Central memory CD4-positive, alpha-beta T cell (primary cell): ENCODE measurements around the gene TMEM8B.
A peak's percentile ranks its signal among the peaks of the same experiment; 100 is the strongest.

ENCODE experiments used
- DNase-seq: peaks from one replicate; pipeline ENCODE4 v3.0.0; 2022

TMEM8B gene

GRCh38 chr9:35811381-35812024, 17.5 kb upstream of the TMEM8B start:
- no peak for DNase-seq

DNA sequence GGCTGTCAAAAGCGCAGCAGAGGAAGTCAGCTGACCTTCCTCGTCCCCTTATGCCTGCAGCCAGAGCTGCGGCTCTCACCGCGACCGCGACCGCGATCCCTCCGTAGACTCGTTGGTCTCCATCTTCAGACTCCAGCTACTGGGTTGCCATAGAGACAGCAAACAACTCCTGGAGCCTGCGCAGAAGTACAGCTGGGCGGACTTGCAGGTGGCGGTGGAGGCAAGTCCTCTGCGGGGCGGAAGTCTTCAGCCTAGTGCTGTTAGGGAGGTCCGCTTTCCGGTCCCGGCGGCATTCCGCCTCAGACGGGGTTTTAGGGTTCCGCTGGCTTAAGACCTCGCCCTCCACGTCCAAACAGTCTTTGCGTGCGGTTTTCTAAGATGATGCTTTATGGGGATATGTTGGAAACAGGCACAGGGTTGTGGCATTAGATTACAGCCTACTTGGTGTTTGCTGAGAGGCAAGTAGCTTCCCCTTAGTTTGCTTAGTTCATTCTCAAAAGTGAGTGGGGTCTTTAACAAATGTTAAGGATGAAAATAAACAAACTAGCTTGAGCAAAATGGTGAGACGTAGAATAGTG, 16.9 kb upstream of the TMEM8B start, which contains the start of gene SPAG8:
TSS of gene SPAG8 (minus strand) at position 238 of the 578 bp plus-strand sequence. CDS start at position 123, 115 bp downstream.
- DNase-seq = peak; percentile 98

DNA sequence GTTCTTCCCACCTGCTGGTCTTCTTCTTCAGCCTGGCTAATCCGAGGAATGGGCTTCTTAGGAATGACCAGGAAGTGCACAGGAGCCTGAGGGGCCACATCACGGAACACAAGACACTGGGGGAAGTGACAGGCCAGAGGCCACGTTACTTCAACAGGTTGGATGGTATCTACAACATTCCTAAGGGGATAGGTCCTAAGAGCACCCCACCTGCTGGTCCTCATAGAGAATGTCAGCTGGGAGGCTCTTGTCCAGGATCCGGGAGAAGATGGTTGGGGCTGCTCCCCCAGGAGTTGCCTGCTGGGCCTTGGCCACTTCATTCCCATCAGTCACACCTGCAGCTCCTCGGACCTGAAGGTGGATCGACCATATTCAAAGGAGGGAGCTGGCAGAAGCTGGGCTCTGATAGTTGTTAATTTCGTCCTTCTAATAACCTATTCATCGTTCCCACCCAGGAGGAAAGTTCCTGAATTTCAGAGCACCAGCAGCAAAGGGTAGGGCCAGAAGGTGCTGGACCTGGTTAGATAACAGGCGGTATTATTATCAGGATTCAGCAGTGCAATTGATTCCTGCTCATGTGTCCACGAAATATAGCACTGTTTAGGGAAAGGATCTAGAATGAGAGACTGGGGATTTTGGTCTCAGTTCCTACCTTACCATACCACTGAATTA, 15.5 kb upstream of the TMEM8B start:
- DNase-seq = no peak

DNA sequence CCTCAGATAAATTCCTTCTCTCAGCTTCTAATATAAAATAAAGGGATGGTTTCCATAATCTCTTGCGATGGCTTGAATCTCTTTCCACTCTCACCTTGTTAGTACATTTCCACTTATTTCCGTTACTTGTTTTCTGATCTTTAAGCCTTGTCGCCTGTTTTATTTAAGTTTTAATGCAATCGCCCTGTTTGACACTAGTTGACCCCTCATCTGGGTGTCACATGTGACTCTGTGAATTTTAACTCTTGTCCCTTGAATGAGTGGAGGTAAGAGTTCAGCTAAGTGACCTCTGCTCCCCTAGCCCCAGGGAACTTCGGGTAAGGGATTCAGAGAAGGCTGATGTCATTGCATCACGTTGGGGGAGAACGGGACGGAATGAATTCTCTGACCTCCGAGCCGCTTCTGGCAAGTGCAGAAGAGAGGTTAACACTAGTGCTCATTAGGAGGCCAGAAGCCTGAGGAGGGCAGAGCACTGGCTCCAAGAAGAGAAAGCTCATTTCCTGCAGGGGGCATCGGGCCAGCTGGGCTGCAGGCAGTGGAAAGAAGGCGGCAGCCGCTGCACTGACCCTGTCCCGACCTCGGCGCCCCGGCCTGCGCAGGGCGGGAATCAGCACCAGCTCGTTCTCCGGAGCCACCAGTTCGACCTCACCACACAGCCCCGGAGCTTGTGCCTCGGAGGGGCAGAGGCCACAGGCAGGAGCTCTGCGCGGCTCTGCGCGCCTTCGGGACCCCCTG, 14.8 kb upstream of the TMEM8B start:
- DNase-seq = no peak

- DNase-seq = peak; percentile 96
Measured at GRCh38 chr9:35814841-35815543, 14.0 kb upstream of the TMEM8B start, which contains the start of gene HINT2. TSS of gene HINT2 (minus strand) at chr9:35815042. CDS start at chr9:35814979, 63 bp downstream.

DNA sequence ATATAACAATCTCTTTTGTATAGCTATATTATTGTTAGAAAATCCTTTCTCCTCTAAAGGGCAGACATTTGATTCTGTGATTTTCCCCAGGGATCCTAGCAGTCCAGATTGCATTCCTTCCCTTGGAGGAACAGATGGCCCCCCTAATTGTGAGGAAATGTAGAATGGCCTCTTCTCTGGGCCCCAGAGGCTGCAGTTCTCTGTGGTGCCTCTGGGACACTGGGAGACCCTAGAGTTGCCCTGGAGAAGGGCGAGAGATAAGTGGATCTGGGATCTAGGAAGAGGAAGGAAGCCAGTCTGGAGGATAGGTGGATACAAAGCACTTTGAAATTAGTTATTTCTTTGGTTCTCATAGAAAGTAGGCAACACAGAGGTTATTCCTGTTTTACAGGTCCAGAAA, 12.3 kb upstream of the TMEM8B start:
- DNase-seq = no peak

DNA sequence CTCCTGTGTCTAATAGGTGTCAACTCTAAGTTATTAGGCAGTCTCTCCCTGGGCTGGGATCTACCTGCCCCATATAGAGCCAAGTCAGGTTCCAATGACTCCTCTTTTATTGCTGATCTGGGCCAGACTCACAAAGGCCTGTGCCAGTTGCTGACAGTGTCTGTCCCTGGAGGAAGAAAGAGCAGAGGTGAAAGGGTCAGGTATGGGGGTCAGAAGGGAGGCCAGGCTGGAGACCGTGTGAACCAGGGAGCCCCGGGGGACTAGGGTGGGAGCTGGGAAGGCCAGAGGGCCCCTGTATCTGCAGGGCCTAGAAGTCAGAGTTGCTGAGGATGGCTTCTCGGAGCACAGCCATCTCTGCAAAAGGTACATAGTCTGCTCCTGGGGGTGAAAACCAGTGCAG, 10.7 kb upstream of the TMEM8B start:
- DNase-seq = no peak

- no peak for DNase-seq
Measured at GRCh38 chr9:35820076-35820475, 9.0 kb upstream of the TMEM8B start.

GRCh38 chr9:35822926-35823325, 6.1 kb upstream of the TMEM8B start:
- DNase-seq = no peak

- DNase-seq = peak; percentile 48
Measured at GRCh38 chr9:35826071-35826701, 2.8 kb upstream of the TMEM8B start.

- DNase-seq = no peak
Measured at GRCh38 chr9:35827486-35827885, 1.5 kb upstream of the TMEM8B start.

DNA sequence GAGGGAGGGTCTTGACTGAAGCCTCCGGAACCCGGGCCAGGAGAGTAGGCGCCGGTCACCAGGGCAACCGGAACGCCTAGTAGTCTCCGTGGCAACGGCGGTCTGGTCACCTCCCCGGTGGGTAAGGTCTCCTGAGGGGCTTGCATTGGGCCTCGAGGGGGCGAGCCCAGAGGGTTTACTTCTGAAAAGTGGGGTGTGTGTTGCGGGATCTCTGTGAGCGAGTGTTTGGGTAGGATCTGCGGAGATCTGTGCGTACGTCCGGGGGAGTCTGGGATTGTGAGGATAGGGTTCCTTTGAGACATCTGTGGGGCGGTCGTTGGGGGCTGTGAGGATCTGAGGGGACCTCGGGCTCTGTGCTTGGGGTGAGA, 328 bp upstream of the TMEM8B start, which contains the start of gene FAM221B:
TSS of gene FAM221B (minus strand) at position 17 of the 368 bp plus-strand sequence. CDS start 2,571 bp downstream, outside the sequence.
- no peak for DNase-seq

DNA sequence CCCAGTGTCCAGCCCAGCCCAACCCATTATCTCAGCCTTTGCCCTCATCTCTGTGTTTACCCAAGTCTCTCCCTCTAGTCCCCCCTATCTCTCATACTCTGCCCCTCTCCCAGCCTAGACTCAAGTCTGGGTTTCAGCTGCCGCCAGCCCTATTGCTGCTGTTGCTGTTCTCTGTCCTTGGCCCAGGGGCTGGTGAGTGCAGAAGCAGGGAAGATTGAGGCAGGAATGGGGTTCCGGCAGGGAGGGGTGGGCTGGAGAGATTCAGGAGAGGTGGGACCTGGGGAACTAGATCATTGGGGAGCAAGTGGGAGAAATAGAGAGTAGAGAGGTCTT, 702 bp downstream of the TMEM8B start:
- no peak for DNase-seq

- no peak for DNase-seq
Measured at GRCh38 chr9:35831040-35831439, 2.0 kb downstream of the TMEM8B start.

GRCh38 chr9:35832814-35833213, 3.8 kb downstream of the TMEM8B start:
- no peak for DNase-seq

- DNase-seq = no peak
Measured at GRCh38 chr9:35834260-35835215, 5.5 kb downstream of the TMEM8B start.

DNA sequence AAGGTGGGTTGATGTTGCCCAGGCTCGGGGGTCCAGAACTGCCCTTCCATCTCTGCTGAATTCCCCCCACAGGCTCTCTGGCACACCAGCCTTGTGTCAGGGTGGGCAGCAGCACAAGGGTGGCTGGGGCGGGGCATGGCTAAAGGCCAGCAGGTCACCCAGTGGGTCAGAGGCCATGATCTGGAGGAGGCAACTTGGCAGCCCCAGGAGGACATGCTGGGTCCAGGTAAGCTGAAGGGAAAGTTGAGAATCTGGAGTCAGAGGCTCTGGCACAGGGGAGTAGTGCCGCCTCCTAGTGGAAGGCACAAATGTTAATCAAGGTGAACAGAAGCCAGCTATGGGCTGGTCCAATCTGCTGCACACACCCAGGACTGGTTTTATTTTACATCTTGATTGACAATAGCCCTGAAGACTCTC, 6.2 kb downstream of the TMEM8B start:
- DNase-seq = no peak

DNA sequence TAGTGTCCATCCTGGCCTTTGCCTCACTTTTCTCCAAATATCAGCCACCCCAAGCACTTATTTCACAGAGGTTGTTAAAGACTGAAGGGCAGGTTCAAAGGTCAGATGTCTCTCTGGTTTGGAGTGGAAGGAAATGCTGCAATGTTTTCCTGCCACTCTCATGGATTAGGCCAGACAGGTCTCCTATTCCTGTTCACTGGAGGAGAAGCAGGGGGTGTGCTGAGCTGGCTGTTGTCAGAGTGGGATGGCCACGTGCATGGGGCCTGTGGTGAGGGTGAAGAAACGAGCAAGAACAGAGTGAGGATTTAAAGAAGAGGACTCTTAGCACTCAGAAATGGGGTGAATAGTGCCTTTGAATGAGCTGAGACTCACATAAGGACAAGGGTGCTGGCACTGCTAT, 6.7 kb downstream of the TMEM8B start:
- no peak for DNase-seq

DNA sequence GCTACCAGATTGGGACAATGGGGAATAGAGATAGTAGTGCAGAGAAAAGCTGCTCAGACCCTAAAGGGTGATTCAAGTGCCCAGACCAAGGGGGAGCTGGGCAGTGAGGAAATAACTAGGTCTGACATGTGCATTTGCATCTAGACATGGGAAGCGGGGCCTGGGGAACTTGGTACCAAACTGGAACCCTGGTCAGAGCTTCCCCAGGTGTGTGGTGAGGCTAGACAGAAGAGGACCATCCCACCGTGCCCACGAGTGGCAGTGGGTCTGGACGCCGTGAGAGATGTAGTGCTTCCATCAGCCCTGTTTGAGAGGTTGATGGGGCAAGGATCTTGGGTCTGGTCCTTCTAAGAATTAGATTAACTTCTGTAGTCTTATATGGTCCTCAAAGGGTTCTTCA, 7.6 kb downstream of the TMEM8B start:
- DNase-seq = no peak

GRCh38 chr9:35839926-35840325, 10.9 kb downstream of the TMEM8B start:
- DNase-seq = no peak
